ENCODE results near the gene SEL1L3. TPM values are rescaled to one million over a fixed set of nuclear protein-coding genes. Genes with fewer than 3 reads are reported as not detected.
"Not testable (repeated sequence)": the region's sequence is repeated elsewhere in the genome, so short reads cannot be mapped to it uniquely, and the experiment has no call there.

Gene SEL1L3
- total RNA-seq, 1 donor from 2014 or later, result 49.2 TPM

DNA sequence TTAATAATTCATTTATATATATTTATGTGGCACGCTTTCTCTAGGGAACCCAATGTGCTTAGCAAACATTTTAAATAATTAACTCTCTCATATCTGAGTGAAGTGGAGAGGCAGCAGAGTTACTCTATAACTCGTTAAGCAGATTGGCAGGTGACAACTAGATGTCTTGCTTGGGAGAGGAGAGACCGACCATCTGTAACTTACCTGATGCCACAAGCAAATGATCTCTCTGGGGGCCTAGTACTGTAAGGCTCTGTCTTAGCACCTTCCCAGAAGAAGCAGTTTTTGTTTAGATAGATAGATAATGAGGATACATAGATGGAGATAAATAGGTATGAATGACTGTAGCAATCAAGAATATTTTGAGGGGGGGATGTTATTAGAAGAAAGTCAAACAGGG, 11.9 kb upstream of the SEL1L3 start:
- no peaks in the 10 kb centered on the region for H3K27me3 Mint-ChIP-seq (ENCODE audit: low read depth)
- no peak overlapping the region for H3K4me3 Mint-ChIP-seq (ENCODE audit: low read depth)
- no peaks in the 10 kb centered on the region for H3K36me3 Mint-ChIP-seq (ENCODE audit: low read depth)
- H3K27ac Mint-ChIP-seq, result no peak overlapping the region
- DNase-seq (ENCODE audit: low spot score), result no peak
- no peaks in the 10 kb centered on the region for H3K9me3 Mint-ChIP-seq
- intact Hi-C loops (cut with micrococcal nuclease), result no loop called here
- H3K4me1 Mint-ChIP-seq (ENCODE audit: low read depth), result peaks cover 3% of the 10 kb centered on the region

DNA sequence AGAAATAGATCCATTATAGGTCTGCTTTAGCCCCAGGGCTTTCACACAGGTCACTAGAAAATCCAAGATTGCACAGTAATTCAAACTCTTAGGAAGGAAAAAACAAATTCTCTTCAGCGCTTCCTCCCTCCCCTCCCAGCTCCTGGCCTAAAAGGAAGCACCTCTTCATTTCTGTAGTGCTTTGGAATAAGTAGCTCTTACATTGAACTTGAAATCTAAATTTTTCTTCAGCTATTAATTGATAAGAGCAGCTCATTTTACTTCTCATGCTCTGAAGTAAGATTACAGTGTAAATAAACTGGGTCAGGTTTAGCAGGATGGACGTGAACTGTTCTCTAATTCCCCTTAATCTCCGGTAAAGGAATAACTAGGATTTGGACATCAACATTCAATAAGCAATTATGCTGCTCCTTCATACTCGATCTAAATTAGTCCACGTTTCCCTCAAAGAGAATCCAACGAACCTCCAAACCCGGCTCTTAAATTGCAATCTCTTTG, 10.9 kb upstream of the SEL1L3 start:
- DNase-seq (ENCODE audit: low spot score), result no peak
- Mint-ChIP-seq H3K9me3 (no peaks in the 10 kb centered on the region), H3K27ac (no peak overlapping the region), H3K36me3 (ENCODE audit: low read depth) (no peaks in the 10 kb centered on the region), H3K4me1 (ENCODE audit: low read depth) (peaks cover 3% of the 10 kb centered on the region), H3K27me3 (ENCODE audit: low read depth) (no peaks in the 10 kb centered on the region), H3K4me3 (ENCODE audit: low read depth) (no peak overlapping the region)
- intact Hi-C loops (cut with micrococcal nuclease), result no loop called here

DNA sequence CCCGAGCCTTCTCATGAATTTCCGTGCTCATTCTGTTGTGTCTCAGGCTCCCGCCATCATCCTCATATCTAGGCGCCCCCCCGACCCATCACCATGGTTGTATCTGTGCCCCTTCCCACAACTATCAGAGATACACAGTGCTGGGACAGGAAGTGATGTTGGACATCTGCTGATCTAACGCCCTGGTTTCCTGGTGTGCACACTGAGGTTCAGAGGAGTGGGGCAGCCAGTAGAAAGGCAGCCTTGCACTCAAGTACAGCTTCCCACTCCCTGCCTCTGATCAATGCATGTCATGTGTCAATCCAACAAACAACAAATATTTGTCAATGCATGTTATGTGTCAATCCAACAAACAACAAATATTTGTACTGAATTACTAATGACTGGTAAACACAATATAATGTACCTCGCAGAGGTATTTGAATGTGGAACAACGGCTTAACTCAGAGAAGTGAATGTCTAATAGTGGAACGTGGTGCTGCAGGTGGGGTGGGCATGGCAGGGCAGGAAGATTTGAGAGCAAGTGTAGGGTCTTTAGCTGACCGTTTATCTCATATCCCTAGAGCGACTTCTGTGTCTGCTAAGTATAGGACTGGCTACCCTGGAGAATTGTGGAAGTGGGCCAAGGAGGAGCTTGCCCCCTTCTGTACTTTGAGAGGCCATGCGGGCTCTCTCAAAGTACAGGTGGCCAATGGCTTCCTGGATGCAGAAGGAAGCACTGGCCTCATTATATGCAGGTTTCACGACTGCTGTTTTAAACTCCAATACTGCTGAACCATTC, 10.3 kb upstream of the SEL1L3 start:
- intact Hi-C loops (cut with micrococcal nuclease), result no loop called here
- peaks cover 3% of the 10 kb centered on the region for H3K4me1 Mint-ChIP-seq (ENCODE audit: low read depth)
- H3K27ac Mint-ChIP-seq, result no peak overlapping the region
- no peaks in the 10 kb centered on the region for H3K27me3 Mint-ChIP-seq (ENCODE audit: low read depth)
- DNase-seq (ENCODE audit: low spot score), result no peak
- H3K9me3 Mint-ChIP-seq, result no peaks in the 10 kb centered on the region
- no peaks in the 10 kb centered on the region for H3K36me3 Mint-ChIP-seq (ENCODE audit: low read depth)
- H3K4me3 Mint-ChIP-seq (ENCODE audit: low read depth), result no peak overlapping the region

DNA sequence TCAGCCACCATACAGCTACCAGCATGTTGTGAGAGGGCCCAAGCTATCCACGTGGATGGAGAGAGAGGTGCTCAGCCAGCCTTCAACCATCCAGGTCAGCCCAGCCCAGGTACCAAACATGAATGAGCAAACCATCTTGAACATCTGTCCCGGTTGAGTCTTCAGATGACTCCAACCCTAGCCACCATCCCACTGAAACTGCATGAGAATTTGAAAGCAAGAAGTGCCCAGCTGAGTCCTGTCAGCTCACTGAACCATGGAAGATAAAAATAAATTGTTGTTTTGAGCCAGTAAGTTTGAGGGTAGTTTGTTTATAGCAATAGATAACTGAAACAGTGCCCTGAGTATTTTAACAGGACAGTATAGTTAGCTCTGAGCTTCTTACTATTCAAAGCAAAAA, 7.3 kb upstream of the SEL1L3 start:
- H3K4me1 Mint-ChIP-seq (ENCODE audit: low read depth), result peaks cover 5% of the 10 kb centered on the region
- H3K27ac Mint-ChIP-seq, result no peak overlapping the region
- no peaks in the 10 kb centered on the region for H3K36me3 Mint-ChIP-seq (ENCODE audit: low read depth)
- no peak overlapping the region for H3K4me3 Mint-ChIP-seq (ENCODE audit: low read depth)
- H3K27me3 Mint-ChIP-seq (ENCODE audit: low read depth), result no peaks in the 10 kb centered on the region
- intact Hi-C loops (cut with micrococcal nuclease), result no loop called here
- no peaks in the 10 kb centered on the region for H3K9me3 Mint-ChIP-seq
- DNase-seq (ENCODE audit: low spot score), result no peak

DNA sequence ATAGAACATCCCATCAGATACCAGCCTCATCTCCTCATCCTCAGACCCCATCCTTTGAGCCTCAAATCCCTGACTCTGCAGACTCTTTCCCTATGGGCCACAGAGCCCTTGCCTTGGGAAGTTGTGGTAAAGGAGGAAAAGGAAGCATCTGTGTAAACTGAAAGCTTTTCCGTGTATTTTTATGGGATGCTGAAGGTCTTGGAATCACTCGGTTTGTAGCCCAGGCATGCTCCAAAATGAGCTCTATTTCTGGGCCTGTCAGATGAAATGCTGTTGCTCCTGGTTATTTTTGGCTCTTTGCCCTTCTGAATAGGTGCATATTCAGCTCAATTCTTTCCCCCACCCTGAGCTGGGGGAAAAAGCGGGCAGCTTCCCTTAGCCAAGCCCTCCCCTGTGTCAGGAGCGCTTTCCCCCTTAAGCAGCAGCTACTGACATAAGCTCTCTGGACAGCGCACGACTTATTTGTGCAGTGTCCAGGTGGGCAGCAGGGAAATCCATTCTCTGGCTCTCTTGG, 5.0 kb upstream of the SEL1L3 start:
- DNase-seq (ENCODE audit: low spot score), result no peak
- Mint-ChIP-seq H3K4me3 (ENCODE audit: low read depth) (no peak overlapping the region), H3K9me3 (no peaks in the 10 kb centered on the region), H3K4me1 (ENCODE audit: low read depth) (peaks cover 3% of the 10 kb centered on the region), H3K27me3 (ENCODE audit: low read depth) (no peaks in the 10 kb centered on the region), H3K36me3 (ENCODE audit: low read depth) (no peaks in the 10 kb centered on the region), H3K27ac (no peak overlapping the region)
- intact Hi-C loops (cut with micrococcal nuclease), result no loop called here

DNA sequence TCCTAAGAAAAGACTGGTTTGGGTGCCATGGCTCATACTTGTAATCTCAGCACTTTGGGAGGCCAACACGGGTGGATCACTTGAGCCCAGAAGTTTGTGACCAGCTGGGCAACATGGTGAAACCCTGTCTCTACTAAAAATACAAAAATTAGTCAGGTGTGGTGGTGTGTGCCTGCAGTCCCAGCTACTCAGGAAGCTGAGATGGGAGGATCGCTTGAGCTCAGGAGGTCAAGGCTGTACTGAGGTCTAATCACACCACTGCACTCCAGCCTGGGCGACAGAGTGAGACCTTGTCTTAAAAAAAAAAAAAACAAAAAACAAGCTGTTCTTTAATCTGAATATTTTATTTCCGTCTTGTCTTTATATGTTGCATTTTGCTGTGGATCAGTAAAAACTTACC, 3.6 kb upstream of the SEL1L3 start:
- H3K9me3 Mint-ChIP-seq; intact Hi-C loops (cut with micrococcal nuclease); H3K27me3 Mint-ChIP-seq (ENCODE audit: low read depth); H3K36me3 Mint-ChIP-seq (ENCODE audit: low read depth); H3K4me1 Mint-ChIP-seq (ENCODE audit: low read depth); DNase-seq (ENCODE audit: low spot score); H3K27ac Mint-ChIP-seq; H3K4me3 Mint-ChIP-seq (ENCODE audit: low read depth): not testable (repeated sequence)

- Mint-ChIP-seq H3K9me3 (no peaks in the 10 kb centered on the region), H3K36me3 (ENCODE audit: low read depth) (peaks cover 7% of the 10 kb centered on the region), H3K4me3 (ENCODE audit: low read depth) (no peak overlapping the region), H3K27ac (no peak overlapping the region), H3K27me3 (ENCODE audit: low read depth) (no peaks in the 10 kb centered on the region), H3K4me1 (ENCODE audit: low read depth) (peaks cover 13% of the 10 kb centered on the region)
- intact Hi-C loops (cut with micrococcal nuclease), result no loop called here
- no peak for DNase-seq (ENCODE audit: low spot score)
Measured at GRCh38 chr4:25865586-25865985, 2.8 kb upstream of the SEL1L3 start.

DNA sequence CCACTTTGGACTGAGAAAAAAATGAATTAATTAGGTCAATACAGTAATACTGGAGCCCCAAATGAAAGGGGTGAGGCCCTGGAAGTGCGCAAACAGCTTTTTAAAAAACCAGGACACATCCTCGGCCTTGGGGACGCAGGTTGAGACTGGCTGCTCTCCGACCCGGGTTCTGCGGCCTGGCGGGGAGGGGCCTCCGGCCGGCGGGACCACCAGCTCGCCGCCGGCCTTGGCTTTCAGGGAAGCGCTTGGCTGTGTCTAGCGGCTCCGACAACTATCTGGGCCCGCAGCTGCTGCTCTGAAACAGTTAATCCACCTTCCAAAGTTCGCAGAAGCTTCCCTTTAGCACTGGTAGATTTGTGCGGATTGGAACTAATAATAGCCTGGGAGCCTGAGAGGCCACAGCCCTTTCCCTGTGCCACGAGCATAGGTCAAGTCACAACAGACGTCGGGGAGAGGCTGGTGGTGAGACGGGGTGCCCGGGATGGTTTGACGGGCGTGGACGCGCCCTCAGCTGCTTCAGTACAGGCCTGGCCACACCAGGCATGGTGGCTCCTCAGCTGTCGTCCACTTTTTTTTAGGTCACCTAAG, 1.1 kb upstream of the SEL1L3 start:
- no peaks in the 10 kb centered on the region for H3K9me3 Mint-ChIP-seq
- DNase-seq (ENCODE audit: low spot score), result no peak
- peaks cover 7% of the 10 kb centered on the region for H3K36me3 Mint-ChIP-seq (ENCODE audit: low read depth)
- intact Hi-C loops (cut with micrococcal nuclease), result loop anchor here (2.0 to 5.0 kb wide), 4 partner anchors 51 to 1282 kb away; partner anchors contain the start of genes DHX15 and SMIM20
- no peaks in the 10 kb centered on the region for H3K27me3 Mint-ChIP-seq (ENCODE audit: low read depth)
- H3K27ac Mint-ChIP-seq, result peak overlapping the region; percentile 28
- peak overlapping the region; percentile 72 for H3K4me3 Mint-ChIP-seq (ENCODE audit: low read depth)
- peaks cover 28% of the 10 kb centered on the region for H3K4me1 Mint-ChIP-seq (ENCODE audit: low read depth)

- H3K27me3 Mint-ChIP-seq (ENCODE audit: low read depth), result no peaks in the 10 kb centered on the region
- H3K4me3 Mint-ChIP-seq (ENCODE audit: low read depth), result peak overlapping the region; percentile 72
- H3K4me1 Mint-ChIP-seq (ENCODE audit: low read depth), result peaks cover 31% of the 10 kb centered on the region
- peak overlapping the region; percentile 28 for H3K27ac Mint-ChIP-seq
- no peak for DNase-seq (ENCODE audit: low spot score)
- H3K36me3 Mint-ChIP-seq (ENCODE audit: low read depth), result peaks cover 7% of the 10 kb centered on the region
- intact Hi-C loops (cut with micrococcal nuclease), result loop anchor here (2.0 to 5.0 kb wide), 4 partner anchors 51 to 1281 kb away; partner anchors contain the start of genes DHX15 and SMIM20
- H3K9me3 Mint-ChIP-seq, result no peaks in the 10 kb centered on the region
Measured at GRCh38 chr4:25863347-25863784, 578 bp upstream of the SEL1L3 start.

DNA sequence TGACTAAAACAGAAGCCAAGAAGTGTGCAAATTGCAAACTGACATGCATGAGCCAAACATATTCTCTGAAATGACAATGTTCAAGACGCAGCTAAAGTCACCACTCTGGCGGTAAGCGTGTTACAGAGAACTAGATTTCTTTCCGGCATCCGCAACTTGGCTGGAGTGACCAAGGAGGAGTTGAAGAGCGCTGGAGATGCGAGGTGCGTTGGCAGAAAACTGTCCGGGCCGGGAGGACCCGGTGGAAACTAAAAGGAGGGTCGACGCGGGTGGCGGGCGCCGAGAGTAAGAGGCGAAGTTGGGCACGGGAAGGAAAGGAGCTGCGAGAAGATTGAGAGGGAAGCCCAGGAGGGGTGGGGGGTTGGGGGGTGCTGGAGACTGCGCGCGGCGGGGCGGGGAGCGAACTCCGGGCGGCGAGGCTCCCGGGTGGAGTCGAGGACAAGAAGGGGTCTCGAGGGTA, 807 bp downstream of the SEL1L3 start:
- intact Hi-C loops (cut with micrococcal nuclease), result loop anchor here (2.0 to 5.0 kb wide), 5 partner anchors 19 to 1280 kb away; partner anchors contain the start of genes DHX15 and SMIM20
- DNase-seq (ENCODE audit: low spot score), result peak; percentile 24
- peak overlapping the region; percentile 100 for H3K27ac Mint-ChIP-seq
- peak overlapping the region; percentile 100 for H3K4me3 Mint-ChIP-seq (ENCODE audit: low read depth)
- no peaks in the 10 kb centered on the region for H3K9me3 Mint-ChIP-seq
- H3K27me3 Mint-ChIP-seq (ENCODE audit: low read depth), result no peaks in the 10 kb centered on the region
- peaks cover 12% of the 10 kb centered on the region for H3K36me3 Mint-ChIP-seq (ENCODE audit: low read depth)
- H3K4me1 Mint-ChIP-seq (ENCODE audit: low read depth), result peaks cover 42% of the 10 kb centered on the region

DNA sequence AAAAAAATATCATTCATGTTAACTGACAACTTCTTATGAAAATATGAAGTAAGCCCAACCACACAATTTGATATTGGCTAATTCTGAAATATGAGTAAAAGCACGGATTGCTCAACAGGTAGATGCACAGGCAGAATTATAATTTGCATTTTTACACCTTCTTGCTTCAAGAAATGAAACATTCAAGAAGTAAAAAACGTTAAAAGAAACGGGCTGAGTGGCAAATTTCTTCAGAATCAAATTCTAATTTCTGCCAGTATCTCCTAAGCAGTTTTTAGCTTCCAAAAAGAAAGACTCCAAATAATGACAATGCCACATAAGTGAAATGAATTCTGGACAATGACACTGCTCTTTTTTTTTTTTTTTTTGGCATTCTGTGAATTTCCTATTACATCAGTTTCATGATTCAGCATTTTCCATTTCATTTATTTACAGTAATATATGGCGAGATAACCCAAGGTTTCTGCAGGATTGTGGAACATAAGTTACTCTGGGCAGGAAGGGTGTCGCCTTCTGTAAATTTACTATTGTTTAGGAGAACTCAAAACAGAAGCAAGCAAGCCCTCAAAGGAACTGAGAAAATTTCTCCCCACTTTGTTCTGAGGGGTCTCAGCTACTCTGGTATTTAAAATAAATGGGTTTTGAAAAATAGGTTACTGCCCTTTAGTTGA, 1.4 kb downstream of the SEL1L3 start:
- intact Hi-C loops (cut with micrococcal nuclease), result loop anchor here (2.0 to 5.0 kb wide), 3 partner anchors 19 to 1279 kb away; partner anchors contain the start of gene DHX15
- DNase-seq (ENCODE audit: low spot score), result no peak
- peak overlapping the region; percentile 100 for H3K27ac Mint-ChIP-seq
- H3K9me3 Mint-ChIP-seq, result no peaks in the 10 kb centered on the region
- H3K4me1 Mint-ChIP-seq (ENCODE audit: low read depth), result peaks cover 47% of the 10 kb centered on the region
- H3K4me3 Mint-ChIP-seq (ENCODE audit: low read depth), result peak overlapping the region; percentile 100
- peaks cover 12% of the 10 kb centered on the region for H3K36me3 Mint-ChIP-seq (ENCODE audit: low read depth)
- H3K27me3 Mint-ChIP-seq (ENCODE audit: low read depth), result no peaks in the 10 kb centered on the region

- H3K27ac Mint-ChIP-seq, result peak overlapping the region; percentile 100
- DNase-seq (ENCODE audit: low spot score), result no peak
- peaks cover 53% of the 10 kb centered on the region for H3K4me1 Mint-ChIP-seq (ENCODE audit: low read depth)
- intact Hi-C loops (cut with micrococcal nuclease), result loop anchor here (2.0 to 5.0 kb wide), 3 partner anchors 18 to 1278 kb away; partner anchors contain the start of gene DHX15
- no peaks in the 10 kb centered on the region for H3K9me3 Mint-ChIP-seq
- no peaks in the 10 kb centered on the region for H3K27me3 Mint-ChIP-seq (ENCODE audit: low read depth)
- H3K4me3 Mint-ChIP-seq (ENCODE audit: low read depth), result peak overlapping the region; percentile 64
- H3K36me3 Mint-ChIP-seq (ENCODE audit: low read depth), result peaks cover 12% of the 10 kb centered on the region
Measured at GRCh38 chr4:25860586-25861279, 2.1 kb downstream of the SEL1L3 start.

Data from activated T-helper 2 cell treated with anti-CD3 and anti-CD28 coated beads, Interferon-gamma antibody, Interleukin-2, Interleukin-4, amounts not matched to agents 10 μg/mL and 5 μg/mL and 100 μg/mL, durations not matched to agents 14 hours and 24 hours and 36 hours (primary cell).